ENCODE data around the gene PPL. TPM values are rescaled to one million over a fixed set of nuclear protein-coding genes. Genes with fewer than 3 reads are reported as not detected.

Gene PPL
- total RNA-seq, 1 donor from 2014 or later = 0.82 TPM

DNA sequence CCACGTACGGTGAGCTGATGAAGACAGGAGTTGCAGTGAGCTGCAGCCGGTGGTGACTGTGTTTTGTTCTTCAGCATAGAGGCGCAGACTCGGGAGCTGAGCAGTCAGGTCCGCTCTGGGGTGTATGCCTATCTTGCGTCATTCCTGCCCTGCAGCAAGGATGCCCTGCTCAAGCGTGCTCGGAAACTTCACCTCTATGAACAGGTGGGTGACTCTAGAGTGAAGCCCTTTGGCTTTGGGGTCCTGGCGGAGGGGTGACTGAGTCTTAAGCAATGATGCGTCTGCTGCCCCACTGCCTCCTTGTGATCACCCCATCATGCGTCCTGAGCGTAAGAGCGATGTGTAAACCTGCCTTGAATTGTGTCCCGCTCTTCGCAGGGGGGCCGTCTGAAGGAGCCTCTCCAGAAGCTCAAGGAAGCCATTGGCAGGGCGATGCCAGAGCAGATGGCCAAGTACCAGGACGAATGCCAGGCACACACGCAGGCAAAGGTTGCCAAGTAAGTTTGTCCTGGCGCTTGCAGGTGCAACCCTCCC lies 66.7 kb downstream of the PPL start:
- FAIRE-seq (no peak), DNase-seq (ENCODE audit: low spot score in 2 of 2) (no peak)

DNA sequence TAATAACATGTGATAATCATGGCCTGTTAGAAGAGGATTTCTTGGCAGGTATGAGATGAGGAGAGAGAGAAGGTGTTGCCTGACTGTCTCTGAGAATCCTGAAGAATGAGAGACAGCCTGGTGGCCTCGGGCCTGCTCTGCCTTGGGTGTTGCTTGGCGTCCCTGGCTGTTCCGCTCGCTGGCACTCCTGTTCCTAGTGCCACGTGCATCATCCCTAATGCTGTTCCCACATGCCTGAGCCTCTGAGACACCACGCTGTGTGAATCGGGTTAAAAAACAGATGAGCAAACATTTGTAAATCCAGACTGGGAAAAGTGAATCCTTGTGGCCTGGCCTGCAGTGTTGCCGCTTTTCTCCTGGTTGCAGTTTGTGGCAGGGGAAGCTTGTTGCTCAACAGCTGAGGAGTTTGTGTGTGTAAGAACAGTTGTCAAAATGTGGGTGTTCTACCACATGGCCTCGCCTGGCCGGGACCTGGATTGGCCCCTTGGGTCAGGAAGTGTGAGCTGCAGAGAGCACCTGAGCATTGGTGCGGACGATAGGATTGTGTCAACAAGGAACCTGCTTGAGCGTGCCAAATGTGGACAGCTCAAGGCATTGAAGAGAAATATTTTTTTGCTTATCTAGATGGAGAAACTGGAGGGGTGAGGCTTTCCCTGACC lies 67.7 kb downstream of the PPL start:
- FAIRE-seq (no peak), DNase-seq (ENCODE audit: low spot score in 2 of 2) (no peak)

GRCh38 chr16:4868535-4868934 lies 68.4 kb downstream of the PPL start:
- DNase-seq (ENCODE audit: low spot score in 2 of 2) (no peak), FAIRE-seq (no peak)

DNA sequence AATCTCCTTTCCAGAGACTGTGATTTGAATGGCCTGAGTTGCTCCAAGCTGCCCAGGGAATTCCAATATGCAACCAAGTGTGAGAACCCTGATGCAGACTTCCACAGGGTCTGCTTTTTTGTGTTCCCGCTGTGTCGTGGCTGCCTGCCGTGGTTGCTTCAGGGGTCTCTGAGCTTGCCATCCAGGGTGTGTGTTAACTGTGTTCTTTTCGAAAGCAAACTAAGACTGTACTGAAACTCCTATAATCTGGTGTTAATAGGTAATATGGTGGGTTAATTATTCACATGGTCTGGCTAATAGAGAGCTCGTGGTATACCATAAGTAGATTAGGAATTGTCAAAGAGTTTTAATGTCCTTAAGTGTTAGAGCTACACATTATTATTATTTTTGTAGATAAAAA lies 68.9 kb downstream of the PPL start:
- FAIRE-seq = no peak
- no peak for DNase-seq (ENCODE audit: low spot score in 2 of 2)

- FAIRE-seq (no peak), DNase-seq (ENCODE audit: low spot score in 2 of 2) (no peak)
Measured at GRCh38 chr16:4866586-4866985, 70.4 kb downstream of the PPL start.

DNA sequence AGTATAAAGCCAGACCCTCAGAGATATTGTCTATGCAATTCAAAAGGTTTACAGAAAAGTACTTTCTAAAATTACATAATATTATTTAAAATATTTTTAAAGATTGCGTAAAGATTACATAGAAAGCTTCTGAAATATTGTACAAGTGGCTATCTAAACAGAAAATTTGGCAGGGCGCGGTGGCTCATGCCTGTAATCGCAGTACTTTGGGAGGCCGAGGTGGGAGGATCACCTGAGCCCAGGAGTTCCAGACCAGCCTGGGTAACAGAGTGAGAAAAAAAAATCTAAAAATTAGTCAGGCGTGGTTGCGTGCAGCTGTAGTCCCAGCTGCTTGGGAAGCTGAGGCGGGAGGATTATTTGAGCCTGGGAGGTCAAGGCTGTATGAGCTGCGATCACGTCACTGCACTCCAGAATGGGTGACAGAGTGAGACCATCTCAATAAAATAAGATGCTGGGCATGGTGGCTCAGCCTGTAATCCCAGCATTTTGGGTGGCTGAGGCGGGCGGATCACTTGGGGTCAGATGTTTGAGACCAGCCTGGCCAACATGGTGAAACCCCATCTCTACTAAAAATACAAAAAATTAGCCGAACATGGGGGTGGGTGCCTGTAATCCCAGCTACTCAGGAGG lies 71.6 kb downstream of the PPL start:
- no peak for DNase-seq (ENCODE audit: low spot score in 2 of 2)

DNA sequence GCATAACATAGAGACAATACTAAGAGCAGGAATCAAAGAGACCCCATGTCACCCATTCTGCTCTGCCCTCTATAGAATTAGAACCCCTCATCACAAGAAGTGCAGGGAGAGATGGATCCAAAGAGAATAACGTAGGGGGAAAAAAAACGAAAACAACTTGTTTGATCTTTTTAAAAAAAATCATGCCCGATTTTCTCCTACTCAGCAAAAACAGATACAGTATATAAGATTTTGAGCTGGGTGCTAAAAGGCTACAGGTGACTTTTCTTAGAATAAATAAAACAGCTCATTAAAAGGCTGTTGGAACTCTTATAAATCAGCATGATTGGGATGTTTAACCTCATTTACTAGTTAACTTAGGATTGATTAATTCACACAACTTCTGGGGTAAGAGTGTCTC lies 72.2 kb downstream of the PPL start:
- FAIRE-seq = no peak
- DNase-seq (ENCODE audit: low spot score in 2 of 2) = no peak

More for the DNA sequence above, 71.6 kb downstream of the PPL start:
- no peak for FAIRE-seq

GRCh38 chr16:4862639-4863038 lies 74.3 kb downstream of the PPL start:
- no peak for DNase-seq (ENCODE audit: low spot score in 2 of 2)
- no peak for FAIRE-seq

- no peak for FAIRE-seq
- DNase-seq (ENCODE audit: low spot score in 2 of 2) = no peak
Measured at GRCh38 chr16:4860727-4861342, 76.1 kb downstream of the PPL start.

DNA sequence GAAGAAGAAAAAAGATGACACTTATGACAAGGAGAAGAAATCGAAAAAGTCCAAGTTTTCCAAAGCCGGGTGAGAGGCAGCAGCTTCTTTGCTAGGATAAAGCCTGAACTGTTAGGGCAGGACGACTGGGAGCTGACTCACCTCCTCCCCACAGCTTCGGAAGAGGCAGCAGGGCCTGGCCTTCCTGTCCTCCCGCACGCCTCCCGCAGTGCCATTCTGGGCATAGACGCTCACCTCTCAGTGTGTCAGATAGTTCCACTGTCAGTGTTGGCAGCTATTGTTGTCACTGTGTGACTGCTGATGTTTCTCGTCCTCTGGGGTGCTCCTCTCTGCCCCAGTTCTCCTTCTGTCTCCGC lies 77.1 kb downstream of the PPL start:
- DNase-seq (ENCODE audit: low spot score in 2 of 2) (no peak), FAIRE-seq (no peak)

GRCh38 chr16:4859190-4859899 lies 77.6 kb downstream of the PPL start:
- DNase-seq (ENCODE audit: low spot score in 2 of 2) (no peak), FAIRE-seq (no peak)

DNA sequence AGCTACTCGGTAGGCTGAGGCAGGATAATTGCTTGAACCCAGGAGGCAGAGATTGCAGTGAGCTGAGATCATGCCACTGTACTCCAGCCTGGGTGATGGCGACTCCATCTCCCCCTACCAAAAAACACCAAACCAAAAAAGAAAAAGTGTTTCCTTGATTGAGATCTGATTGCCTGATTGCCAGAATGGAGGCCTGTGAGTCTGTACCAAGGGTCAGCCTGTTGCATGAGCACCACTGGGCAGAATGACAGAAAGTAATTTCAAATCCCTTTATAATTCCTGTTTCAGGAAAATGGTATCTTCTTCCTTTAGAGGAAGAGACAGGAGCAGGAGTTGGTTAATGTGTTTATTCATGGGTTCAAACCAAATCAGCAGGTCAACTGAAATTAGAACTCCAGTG lies 81.1 kb downstream of the PPL start:
- no peak for DNase-seq (ENCODE audit: low spot score in 2 of 2)
- FAIRE-seq = no peak

- FAIRE-seq (no peak), DNase-seq (ENCODE audit: low spot score in 2 of 2) (no peak)
Measured at GRCh38 chr16:4855371-4855770, 81.6 kb downstream of the PPL start.

- FAIRE-seq (no peak), DNase-seq (ENCODE audit: low spot score in 2 of 2) (no peak)
Measured at GRCh38 chr16:4852221-4852872, 84.6 kb downstream of the PPL start.

DNA sequence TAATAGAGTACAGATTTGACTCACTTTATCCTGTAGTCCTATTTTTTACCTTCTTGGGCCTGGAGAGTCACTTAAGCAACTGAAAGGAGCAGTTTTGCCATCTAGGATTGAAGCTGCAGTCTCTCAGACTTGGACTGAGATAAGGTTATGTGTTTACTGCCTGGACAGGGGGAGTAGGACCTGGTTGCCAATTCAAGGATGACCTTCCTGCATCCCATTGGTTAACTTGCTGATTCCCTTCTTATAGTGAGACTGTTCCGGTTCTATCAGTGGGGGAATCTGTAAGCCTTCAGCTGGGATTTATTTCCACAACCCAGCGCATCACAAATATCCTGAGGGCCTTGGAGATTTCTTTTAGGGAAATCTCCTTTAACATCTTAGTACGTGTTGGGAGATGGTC lies 86.7 kb downstream of the PPL start:
- DNase-seq (ENCODE audit: low spot score in 2 of 2) = no peak
- FAIRE-seq = no peak

- FAIRE-seq (no peak), DNase-seq (ENCODE audit: low spot score in 2 of 2) (peak in 1 of 2 donors; percentile 42)
Measured at GRCh38 chr16:4847774-4848587, 89.0 kb downstream of the PPL start.

GRCh38 chr16:4846901-4847773 lies 89.8 kb downstream of the PPL start, which contains the start of the genes GLYR1 and UBN1:
Gene GLYR1 (minus strand): TSS chr16:4847288. CDS start chr16:4847265, 23 bp downstream.
Gene UBN1 (plus strand): TSS chr16:4847481. CDS start chr16:4852918, 5,437 bp downstream.
- no peak for FAIRE-seq
- DNase-seq (ENCODE audit: low spot score in 2 of 2) = peak; percentile 98 to 99

- DNase-seq (ENCODE audit: low spot score in 2 of 2) (no peak), FAIRE-seq (no peak)
Measured at GRCh38 chr16:4846503-4846900, 90.4 kb downstream of the PPL start.

DNA sequence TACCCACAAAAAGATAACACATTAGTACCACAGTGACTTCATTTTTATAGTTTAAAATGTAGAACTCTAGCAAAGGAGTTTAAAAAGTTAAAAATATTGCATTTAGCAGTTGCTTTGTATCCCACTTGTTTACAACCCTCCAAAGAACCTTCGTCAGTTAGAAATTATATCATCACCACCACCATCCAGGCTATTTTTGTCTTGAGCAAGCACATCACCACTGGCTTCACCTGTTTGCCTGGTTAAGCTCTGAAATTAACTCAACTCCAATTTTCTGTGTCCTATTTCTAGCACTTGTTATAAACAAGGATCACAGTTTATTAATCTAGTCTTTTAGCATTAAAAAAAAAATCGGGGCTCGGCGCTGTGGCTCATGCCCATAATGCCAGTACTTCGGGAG lies 96.0 kb downstream of the PPL start:
- FAIRE-seq (no peak), DNase-seq (ENCODE audit: low spot score in 2 of 2) (no peak)

All from frontal cortex (tissue), 4 donors.